Measurements from ENCODE around the gene ASPG. TPM values are rescaled to one million over a fixed set of nuclear protein-coding genes. Genes with fewer than 3 reads are reported as not detected.

Gene ASPG
- polyA plus RNA-seq, 1 donor from 2014 or later: 0.16 TPM

- Histone ChIP-seq H3F3A (ENCODE audit: insufficient read depth, low read length, poor library complexity, severe bottlenecking) (no peaks in the 10 kb centered on the region), H3K4me3 (ENCODE audit: low read length) (no peak overlapping the region), H3K36me3 (ENCODE audit: insufficient read depth, low read length) (no peaks in the 10 kb centered on the region), H2AFZ (ENCODE audit: low read depth, low read length) (no peak overlapping the region), H3K9me2 (ENCODE audit: insufficient read depth, low read length) (no peaks in the 10 kb centered on the region), H3K9me3 (ENCODE audit: low read length) (peaks cover 6% of the 10 kb centered on the region), H3K9ac (ENCODE audit: low read length) (no peak overlapping the region), H4K20me1 (ENCODE audit: insufficient read depth) (no peaks in the 10 kb centered on the region), H3K27ac (ENCODE audit: low read length) (no peak overlapping the region), H3K79me2 (replicated peaks; ENCODE audit: insufficient read depth, low read length) (no peaks in the 10 kb centered on the region), H3K27me3 (ENCODE audit: insufficient read depth, low read depth, low read length) (peaks cover 6% of the 10 kb centered on the region), H3K4me2 (ENCODE audit: low read length) (no peak overlapping the region)
- no peak for TF ChIP-seq SMC3 (conservative IDR thresholded peaks at IDR 0.05; ENCODE audit: poor library complexity)
- no peak for TF ChIP-seq TAF1 (IDR thresholded peaks at IDR 0.05; ENCODE audit: low read depth)
- TF ChIP-seq CTCF (IDR thresholded peaks at IDR 0.05; ENCODE audit: poor library complexity, severe bottlenecking): no peak
- no peak for TF ChIP-seq REST (IDR thresholded peaks at IDR 0.05; ENCODE audit: borderline replicate concordance)
- no peak for TF ChIP-seq EZH2 (IDR thresholded peaks at IDR 0.05; ENCODE audit: borderline replicate concordance, insufficient read depth, low read length, poor library complexity, severe bottlenecking)
- no peak for TF ChIP-seq EP300 (conservative IDR thresholded peaks at IDR 0.05; ENCODE audit: poor library complexity, severe bottlenecking)
- TF ChIP-seq MXI1 (conservative IDR thresholded peaks at IDR 0.05; ENCODE audit: poor library complexity, severe bottlenecking): no peak
- TF ChIP-seq RAD21 (conservative IDR thresholded peaks at IDR 0.05): no peak
- TF ChIP-seq POLR2AphosphoS5 (IDR thresholded peaks at IDR 0.05): no peak
These were observed 39.5 kb downstream of the ASPG start for GRCh38 chr14:104125011-104125410.

GRCh38 chr14:104126753-104127152 lies 41.3 kb downstream of the ASPG start:
- H3K9me2 ChIP-seq (ENCODE audit: insufficient read depth, low read length): no peaks in the 10 kb centered on the region
- no peak overlapping the region for H2AFZ ChIP-seq (ENCODE audit: low read depth, low read length)
- no peak overlapping the region for H3K9ac ChIP-seq (ENCODE audit: low read length)
- no peak overlapping the region for H3K4me3 ChIP-seq (ENCODE audit: low read length)
- no peaks in the 10 kb centered on the region for H3K36me3 ChIP-seq (ENCODE audit: insufficient read depth, low read length)
- no peak overlapping the region for H3K27ac ChIP-seq (ENCODE audit: low read length)
- no peaks in the 10 kb centered on the region for H3K27me3 ChIP-seq (ENCODE audit: insufficient read depth, low read depth, low read length)
- no peaks in the 10 kb centered on the region for H3F3A ChIP-seq (ENCODE audit: insufficient read depth, low read length, poor library complexity, severe bottlenecking)
- TF ChIP-seq MXI1 (conservative IDR thresholded peaks at IDR 0.05; ENCODE audit: poor library complexity, severe bottlenecking) (no peak), EZH2 (IDR thresholded peaks at IDR 0.05; ENCODE audit: borderline replicate concordance, insufficient read depth, low read length, poor library complexity, severe bottlenecking) (no peak), SMC3 (conservative IDR thresholded peaks at IDR 0.05; ENCODE audit: poor library complexity) (no peak), RAD21 (conservative IDR thresholded peaks at IDR 0.05) (no peak), POLR2AphosphoS5 (IDR thresholded peaks at IDR 0.05) (no peak), EP300 (conservative IDR thresholded peaks at IDR 0.05; ENCODE audit: poor library complexity, severe bottlenecking) (no peak), TAF1 (IDR thresholded peaks at IDR 0.05; ENCODE audit: low read depth) (no peak), CTCF (IDR thresholded peaks at IDR 0.05; ENCODE audit: poor library complexity, severe bottlenecking) (no peak), REST (IDR thresholded peaks at IDR 0.05; ENCODE audit: borderline replicate concordance) (no peak)
- H4K20me1 ChIP-seq (ENCODE audit: insufficient read depth): no peaks in the 10 kb centered on the region
- no peaks in the 10 kb centered on the region for H3K9me3 ChIP-seq (ENCODE audit: low read length)
- H3K79me2 ChIP-seq (replicated peaks; ENCODE audit: insufficient read depth, low read length): no peaks in the 10 kb centered on the region
- no peak overlapping the region for H3K4me2 ChIP-seq (ENCODE audit: low read length)

Data from neural cell (in vitro differentiated cells).